Stomach (tissue), 4 donors: Measurements from ENCODE around the gene NXPH1.

Experiments used
- CTCF ChIP-seq, 7 experiments: fragments of 450-650 bp in 4 of 7; fragments of 200-600 bp in 3 of 7; sonication (generic) in 3 of 7; IDR thresholded peaks; one replicate each; pipeline ENCODE4 v1.5.1; 2016 to 2019; ENCODE audit warnings: antibody characterized with exemption in 7 of 7, control low read depth in 2 of 7, mild to moderate bottlenecking in 1 of 7
- POLR2AphosphoS5 ChIP-seq, 3 donors: sonication (generic); formaldehyde crosslinking; IDR thresholded peaks; one replicate each; pipeline ENCODE4 v1.6.1; 2016; ENCODE audit warnings: antibody characterized with exemption in 3 of 3

GRCh38 chr7:8567626-8568025 lies 134.2 kb downstream of the NXPH1 start:
- TF ChIP-seq CTCF (IDR thresholded peaks at IDR 0.05) (no peak), POLR2AphosphoS5 (IDR thresholded peaks at IDR 0.05) (no peak)
